H1 (cell line): Measurements from ENCODE around the gene KNOP1. TPM values are rescaled to one million over a fixed set of nuclear protein-coding genes. Genes with fewer than 3 reads are reported as not detected.

Source experiments
- CTCF ChIA-PET: fragments of 300-600 bp; sonication (Branson Sonifier 250); formaldehyde crosslinking; loops from one replicate; lab custom pipeline; 2021; ENCODE audit not compliant: partially characterized antibody; lab: Charles Lee
- POLR2A ChIA-PET: fragments of 300-600 bp; sonication (Branson Sonifier 250); formaldehyde crosslinking; loops from one replicate; lab custom pipeline; 2021; ENCODE audit warnings: inconsistent platforms; ENCODE audit not compliant: partially characterized antibody; lab: Charles Lee
- DNase-seq, 2 experiments: peaks; one replicate each; pipeline versions ENCODE4 v3.0.0 to v3.0.0-alpha.2; 2010 to 2022; ENCODE audit warnings: low spot score in 2 of 2, low read depth in 1 of 2, mixed read lengths in 1 of 2
- FAIRE-seq: peaks from 2 replicates; lab custom pipeline; 2011; peaks lifted over from hg19 to GRCh38; lab: Jason Lieb, UNC
- H2AFZ ChIP-seq: 2 replicates; pipeline ENCODE4 v1.8.1; 2012; ENCODE audit warnings: low read length, inconsistent platforms
- H2AK5ac ChIP-seq: 2 replicates; pipeline ENCODE4 v1.6.1; 2013; ENCODE audit warnings: low read depth, low read length
- H2BK120ac ChIP-seq: replicated peaks from 2 replicates; pipeline ENCODE3; 2013; ENCODE audit warnings: low read depth, low read length, inconsistent platforms
- H2BK12ac ChIP-seq: 2 replicates; pipeline ENCODE4 v1.6.1; 2013; ENCODE audit warnings: low read depth, low read length
- H2BK15ac ChIP-seq: 2 replicates; pipeline ENCODE4 v1.6.1; 2013; ENCODE audit warnings: low read length
- H2BK20ac ChIP-seq: 2 replicates; pipeline ENCODE4 v1.6.1; 2013; ENCODE audit warnings: low read length
- H2BK5ac ChIP-seq: 2 replicates; pipeline ENCODE4 v1.6.1; 2013; ENCODE audit warnings: low read depth, low read length
- H3K14ac ChIP-seq: 2 replicates; pipeline ENCODE4 v1.6.1; 2013; ENCODE audit warnings: inconsistent platforms; ENCODE audit not compliant: insufficient read length
- H3K18ac ChIP-seq: 2 replicates; pipeline ENCODE4 v1.6.1; 2013; ENCODE audit warnings: low read length; ENCODE audit errors: extremely low read depth
- H3K23ac ChIP-seq: 2 replicates; pipeline ENCODE4 v1.6.1; 2013; ENCODE audit warnings: inconsistent platforms; ENCODE audit not compliant: insufficient read length
- H3K23me2 ChIP-seq: 2 replicates; pipeline ENCODE4 v1.6.1; 2013; ENCODE audit warnings: low read depth, low read length
- H3K27ac ChIP-seq: 2 replicates; pipeline ENCODE4 v1.6.1; 2011; ENCODE audit warnings: low read depth, low read length, inconsistent platforms
- H3K27me3 ChIP-seq, 4 experiments: replicated peaks in 1 of 4; 1 replicate in 1 of 4; 2 replicates in 3 of 4; pipeline versions ENCODE4 v1.6.1 to v1.8.1; 2011 to 2013; ENCODE audit warnings: low read length in 3 of 4, mild to moderate bottlenecking in 3 of 4, inconsistent platforms in 2 of 4, mixed read lengths in 2 of 4, moderate library complexity in 1 of 4; ENCODE audit not compliant: control insufficient read depth in 3 of 4, insufficient read depth in 3 of 4; ENCODE audit errors: extremely low read depth in 1 of 4
- H3K36me3 ChIP-seq, 4 experiments: 2 replicates each; pipeline versions ENCODE4 v1.6.1 to v1.8.1; 2011 to 2013; ENCODE audit warnings: mild to moderate bottlenecking in 4 of 4, low read length in 3 of 4, moderate library complexity in 2 of 4, control low read depth in 1 of 4, inconsistent platforms in 1 of 4; ENCODE audit not compliant: insufficient read depth in 4 of 4, control insufficient read depth in 2 of 4
- H3K4ac ChIP-seq: replicated peaks from 2 replicates; pipeline ENCODE3; 2013; ENCODE audit warnings: low read length, low read depth, mixed read lengths, inconsistent platforms; ENCODE audit not compliant: insufficient read length
- H3K4me1 ChIP-seq, 4 experiments: replicated peaks in 1 of 4; 1 replicate in 1 of 4; 2 replicates in 3 of 4; pipeline versions ENCODE4 v1.6.1 to v1.8.1; 2011 to 2013; ENCODE audit warnings: low read length in 3 of 4, inconsistent platforms in 2 of 4, mixed read lengths in 1 of 4; ENCODE audit not compliant: insufficient read depth in 4 of 4, control insufficient read depth in 3 of 4
- H3K4me2 ChIP-seq, 2 experiments: 2 replicates each; pipeline versions ENCODE4 v1.6.1 to v1.8.1; 2011 to 2013; ENCODE audit warnings: low read depth in 2 of 2, low read length in 2 of 2, control low read depth in 1 of 2, inconsistent platforms in 1 of 2, mild to moderate bottlenecking in 1 of 2; ENCODE audit not compliant: insufficient read depth in 1 of 2
- H3K4me3 ChIP-seq, 4 experiments: fragments of 200-600, 300-600 bp in 1 of 4; sonication (generic), shearing (Covaris generic), sonication (Bioruptor Twin) in 1 of 4; 2 replicates each; pipeline versions ENCODE4 v1.5.1 to v1.8.1; 2011 to 2016; ENCODE audit warnings: low read length in 4 of 4, low read depth in 3 of 4, control low read depth in 2 of 4, inconsistent platforms in 2 of 4, mild to moderate bottlenecking in 2 of 4, mixed read lengths in 1 of 4, moderate library complexity in 1 of 4; ENCODE audit not compliant: insufficient read depth in 2 of 4; ENCODE audit errors: extremely low read depth in 1 of 4
- H3K56ac ChIP-seq: replicated peaks from 2 replicates; pipeline ENCODE3; 2013; ENCODE audit warnings: low read depth, mild to moderate bottlenecking, mixed read lengths, low read length, inconsistent platforms; ENCODE audit not compliant: insufficient read length
- H3K79me1 ChIP-seq: 2 replicates; pipeline ENCODE4 v1.6.1; 2013; ENCODE audit warnings: low read depth, low read length, control low read depth
- H3K79me2 ChIP-seq, 2 experiments: 2 replicates each; pipeline versions ENCODE4 v1.6.1 to v1.8.1; 2012 to 2013; ENCODE audit warnings: low read length in 2 of 2, mild to moderate bottlenecking in 2 of 2, inconsistent platforms in 1 of 2; ENCODE audit not compliant: insufficient read depth in 2 of 2, control insufficient read depth in 1 of 2
- H3K9ac ChIP-seq, 4 experiments: replicated peaks in 1 of 4; 1 replicate in 1 of 4; 2 replicates in 3 of 4; pipeline versions ENCODE4 v1.6.1 to v1.8.1; 2011 to 2013; ENCODE audit warnings: low read depth in 3 of 4, low read length in 3 of 4, control low read depth in 2 of 4, mild to moderate bottlenecking in 2 of 4, moderate library complexity in 2 of 4, inconsistent platforms in 1 of 4; ENCODE audit errors: extremely low read depth in 1 of 4
- H3K9me3 ChIP-seq, 2 experiments: 2 replicates each; pipeline versions ENCODE4 v1.6.1 to v1.8.1; 2012 to 2013; ENCODE audit warnings: mild to moderate bottlenecking in 2 of 2, moderate library complexity in 2 of 2, control low read depth in 1 of 2, inconsistent platforms in 1 of 2, low read depth in 1 of 2, low read length in 1 of 2, mixed read lengths in 1 of 2; ENCODE audit not compliant: insufficient read depth in 2 of 2
- H4K20me1 ChIP-seq, 2 experiments: replicated peaks in 1 of 2; 2 replicates each; pipeline versions ENCODE3 to v1.8.1; 2011 to 2013; ENCODE audit warnings: inconsistent platforms in 2 of 2, low read length in 2 of 2, mild to moderate bottlenecking in 1 of 2; ENCODE audit not compliant: insufficient read depth in 2 of 2, control insufficient read depth in 1 of 2
- H4K5ac ChIP-seq: 2 replicates; pipeline ENCODE4 v1.6.1; 2013; ENCODE audit warnings: low read length, low read depth, mixed read lengths, inconsistent platforms; ENCODE audit not compliant: insufficient read length
- H4K8ac ChIP-seq: 2 replicates; pipeline ENCODE4 v1.8.0; 2013; ENCODE audit warnings: mild to moderate bottlenecking, moderate library complexity, low read length, inconsistent platforms; ENCODE audit not compliant: insufficient read depth; ENCODE audit errors: extremely low read depth
- H4K91ac ChIP-seq: replicated peaks from 2 replicates; pipeline ENCODE3; 2013; ENCODE audit warnings: low read length, mixed read lengths, inconsistent platforms; ENCODE audit not compliant: insufficient read length
- EZH2 ChIP-seq: fragments of 200-600 bp; sonication (generic); IDR thresholded peaks from 2 replicates; pipeline ENCODE4 v1.7.1; 2012; ENCODE audit warnings: low read depth, mild to moderate bottlenecking, moderate library complexity, low read length, inconsistent platforms; ENCODE audit not compliant: severe bottlenecking
- GABPA ChIP-seq: IDR thresholded peaks from 2 replicates; pipeline ENCODE4 v1.6.1; 2011; ENCODE audit warnings: mild to moderate bottlenecking, low read length, moderate library complexity, borderline replicate concordance; ENCODE audit not compliant: insufficient read depth
- JUN ChIP-seq: IDR thresholded peaks from 2 replicates; pipeline ENCODE4 v1.6.1; 2011; ENCODE audit warnings: low read depth, mild to moderate bottlenecking, improper control_type of control experiment, low read length
- JUND ChIP-seq: IDR thresholded peaks from 2 replicates; pipeline ENCODE4 v1.6.1; 2011; ENCODE audit warnings: mild to moderate bottlenecking, improper control_type of control experiment, low read length
- KDM4A ChIP-seq: IDR thresholded peaks from one replicate; pipeline ENCODE4 v1.7.1; 2012; ENCODE audit warnings: low read depth, mild to moderate bottlenecking, moderate library complexity, low read length, inconsistent platforms; ENCODE audit not compliant: severe bottlenecking
- MAX ChIP-seq: IDR thresholded peaks from 2 replicates; pipeline ENCODE4 v1.6.1; 2012; ENCODE audit warnings: inconsistent platforms
- POU5F1 ChIP-seq: IDR thresholded peaks from 2 replicates; pipeline ENCODE4 v1.6.1; 2011; ENCODE audit warnings: low read depth, mild to moderate bottlenecking, low read length, moderate library complexity
- RFX5 ChIP-seq: IDR thresholded peaks from 2 replicates; pipeline ENCODE4 v1.6.1; 2011; ENCODE audit warnings: low read depth, low read length, improper control_type of control experiment, borderline replicate concordance
- TAF1 ChIP-seq: IDR thresholded peaks from 2 replicates; pipeline ENCODE4 v1.6.1; 2011; ENCODE audit warnings: mild to moderate bottlenecking, low read depth, low read length
- ZNF274 ChIP-seq: IDR thresholded peaks from 2 replicates; pipeline ENCODE4 v1.7.0; 2012; ENCODE audit warnings: low read length, borderline replicate concordance; ENCODE audit errors: extremely low read depth
- WGBS, 2 experiments: shearing (Covaris generic) in 1 of 2; methylation state at CpG; one replicate each; pipeline versions ENCODE4 v1.1.6 to v1.1.7; 2013 to 2015; ENCODE audit warnings: low lambda C conversion rate in 2 of 2, mixed read lengths in 2 of 2, inconsistent platforms in 1 of 2, low coverage in 1 of 2, missing lambda C conversion rate in 1 of 2; ENCODE audit not compliant: insufficient replicate concordance in 2 of 2, insufficient coverage in 1 of 2, insufficient read length in 1 of 2; ENCODE audit errors: extremely low coverage in 1 of 2, missing lambda C conversion rate in 1 of 2; 5-methylcytosine and 5-hydroxymethylcytosine counted together
- polyA plus RNA-seq, 7 experiments: library from polyadenylated mRNA; depleted of rRNA in 3 of 7; stranded (reverse) in 5 of 7; unstranded in 2 of 7; fragments of >200 nt in 5 of 7; fragments of 200-250 nt in 2 of 7; gene quantifications; 1 replicate in 5 of 7; 2 replicates in 1 of 7; 4 replicates in 1 of 7; pipeline versions ENCODE4 v1.2.1 to v1.2.3, GENCODE V29; 2011 to 2013; ENCODE audit warnings: missing spikeins in 2 of 7, mixed read lengths in 2 of 7
- total RNA-seq: library from RNA; stranded (reverse); fragmentation: NEBNext Ultra II Directional; extraction: Animal tissue kit (Norgen Biotek cat#: 25700); gene quantifications from 2 replicates; pipeline ENCODE4 v1.2.1, GENCODE V29; 2021
- TF ChIP-seq, protein P1 (sequence below): IDR thresholded peaks from 2 replicates; pipeline ENCODE4 v1.6.1; 2012; ENCODE audit warnings: low read length, inconsistent platforms

The KNOP1 gene
- total and polyA plus RNA-seq, 2 of the 8 experiments (the other 6 are each of a cell fraction or from before 2014, with no cell fraction given), result 21.6 to 87.9 TPM

DNA sequence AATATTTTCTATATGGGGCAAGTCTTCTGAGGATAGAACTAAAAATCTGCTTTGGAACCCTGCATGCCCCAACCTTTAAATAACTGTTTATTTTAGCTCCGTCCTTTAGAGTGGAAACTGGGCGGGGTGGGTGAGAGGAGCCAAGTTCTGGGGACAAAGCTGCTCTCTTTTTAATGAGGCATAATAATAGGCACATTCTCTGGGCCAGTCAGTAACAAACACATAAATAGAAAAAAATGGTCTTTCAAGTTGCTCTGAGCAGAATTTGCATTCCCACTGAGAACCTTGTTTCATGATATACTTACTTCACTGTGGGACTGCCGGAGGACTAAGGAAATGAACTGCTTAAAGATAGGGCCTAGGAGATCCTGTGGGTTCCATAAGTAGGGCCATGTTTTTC, 51.5 kb downstream of the KNOP1 start:
- FAIRE-seq (no peak), DNase-seq (no peak)
- H3K79me2 ChIP-seq, result no peaks in the 10 kb centered on the region
- no peak overlapping the region for H3K4ac ChIP-seq
- no peak overlapping the region for H3K27ac ChIP-seq
- no peak overlapping the region for H3K23ac ChIP-seq
- no peak overlapping the region for H4K91ac ChIP-seq
- no peak overlapping the region for H2BK5ac ChIP-seq
- no peaks in the 10 kb centered on the region for H3K79me1 ChIP-seq
- no peak overlapping the region for H2AK5ac ChIP-seq
- 91% methylated on average over 3 of the region's 3 CpGs; no CpG with 5 or more reads in 1 of the 2 experiments for WGBS, 2 experiments
- H3K23me2 ChIP-seq, result no peaks in the 10 kb centered on the region
- no peak overlapping the region for H3K4me2 ChIP-seq
- no peak overlapping the region for H3K56ac ChIP-seq
- H2AFZ ChIP-seq, result no peak overlapping the region
- ChIA-PET POLR2A (interaction anchor here (0.7 kb wide), 1 partner anchor 183 kb away, joined by 3 read pairs; no protein-coding TSS in a partner anchor), CTCF (interaction anchor here (1.1 to 1.3 kb wide), 3 partner anchors 9 to 233 kb away, joined by 3 to 4 read pairs (median 3); no protein-coding TSS in a partner anchor)
- H3K14ac ChIP-seq, result no peak overlapping the region
- H4K20me1 ChIP-seq, result no peaks in the 10 kb centered on the region
- no peak overlapping the region for H4K8ac ChIP-seq
- no peak overlapping the region for H2BK12ac ChIP-seq
- no peak overlapping the region for H3K9ac ChIP-seq
- no peaks in the 10 kb centered on the region for H3K4me1 ChIP-seq
- H2BK15ac ChIP-seq, result no peak overlapping the region
- H3K36me3 ChIP-seq, result peaks cover 0 to 13% (median 6%) of the 10 kb centered on the region in 4 experiments; a peak in 7 of 8 replicates
- H4K5ac ChIP-seq, result no peak overlapping the region
- no peak overlapping the region for H3K4me3 ChIP-seq
- H3K18ac ChIP-seq, result no peak overlapping the region
- peaks cover 0 to 9% of the 10 kb centered on the region in 2 experiments; a peak in 2 of 4 replicates for H3K9me3 ChIP-seq
- no peaks in the 10 kb centered on the region for H3K27me3 ChIP-seq
- H2BK120ac ChIP-seq, result no peak overlapping the region
- no peak overlapping the region for H2BK20ac ChIP-seq
- TF ChIP-seq RFX5 (no peak), EZH2 (no peak), JUND (no peak), KDM4A (no peak), POU5F1 (no peak), JUN (no peak), ZNF274 (no peak), TAF1 (no peak), MAX (no peak), GABPA (no peak)
- TF ChIP-seq, protein P1, sequence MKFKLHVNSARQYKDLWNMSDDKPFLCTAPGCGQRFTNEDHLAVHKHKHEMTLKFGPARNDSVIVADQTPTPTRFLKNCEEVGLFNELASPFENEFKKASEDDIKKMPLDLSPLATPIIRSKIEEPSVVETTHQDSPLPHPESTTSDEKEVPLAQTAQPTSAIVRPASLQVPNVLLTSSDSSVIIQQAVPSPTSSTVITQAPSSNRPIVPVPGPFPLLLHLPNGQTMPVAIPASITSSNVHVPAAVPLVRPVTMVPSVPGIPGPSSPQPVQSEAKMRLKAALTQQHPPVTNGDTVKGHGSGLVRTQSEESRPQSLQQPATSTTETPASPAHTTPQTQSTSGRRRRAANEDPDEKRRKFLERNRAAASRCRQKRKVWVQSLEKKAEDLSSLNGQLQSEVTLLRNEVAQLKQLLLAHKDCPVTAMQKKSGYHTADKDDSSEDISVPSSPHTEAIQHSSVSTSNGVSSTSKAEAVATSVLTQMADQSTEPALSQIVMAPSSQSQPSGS, result no peak
